GM12878 (cell line): Measurements from ENCODE around the gene LCA5. TPM values are rescaled to one million over a fixed set of nuclear protein-coding genes. Genes with fewer than 3 reads are reported as not detected.

Experiments used
- ATAC-seq: fragments of 200-7000 bp; cut with Tn5 transposase; 3 replicates; pipeline ENCODE4 v1.9.1; 2020; ENCODE audit warnings: mild to moderate bottlenecking, moderate library complexity
- BruUV-seq: library from RNA; stranded (reverse); fragments of 400-500 nt; replicated peaks from 2 replicates; lab custom pipeline; 2021; lab: Mats Ljungman, UMichigan
- CTCF ChIA-PET: fragments of 300-600 bp; sonication (Branson Sonifier 250); formaldehyde crosslinking; extraction: SDS; loops from one replicate; lab custom pipeline; 2021; ENCODE audit warnings: inconsistent platforms; lab: Yijun Ruan, JAX
- POLR2A ChIA-PET: fragments of 350-600 bp; formaldehyde crosslinking; extraction: SDS; loops from one replicate; lab custom pipeline; 2021; ENCODE audit warnings: inconsistent platforms; lab: Charles Lee
- RAD21 ChIA-PET: fragments of 300-600 bp; sonication (Branson Sonifier 250); formaldehyde crosslinking; loops from one replicate; lab custom pipeline; 2023; ENCODE audit warnings: antibody characterized with exemption; ENCODE audit not compliant: unreplicated experiment; lab: Charles Lee
- SMC1A ChIA-PET: fragments of 300-600 bp; sonication (Branson Sonifier 250); formaldehyde crosslinking; loops from one replicate; lab custom pipeline; 2023; ENCODE audit not compliant: unreplicated experiment, uncharacterized antibody; lab: Charles Lee
- DNase-seq: peaks from one replicate; pipeline ENCODE4 v3.0.0-alpha.2; 2011; ENCODE audit warnings: low read depth, low spot score
- FAIRE-seq: peaks from 3 replicates; lab custom pipeline; 2011; peaks lifted over from hg19 to GRCh38; lab: Jason Lieb, UNC
- H2AFZ ChIP-seq: 2 replicates; pipeline ENCODE4 v1.6.0; 2011; ENCODE audit warnings: low read depth, low read length, control low read depth; ENCODE audit not compliant: control insufficient read depth
- H3K27ac ChIP-seq: 2 replicates; pipeline ENCODE4 v1.5.1; 2011; ENCODE audit warnings: control low read depth; ENCODE audit not compliant: control insufficient read depth, insufficient read depth
- H3K27me3 ChIP-seq, 2 experiments: replicated peaks in 1 of 2; 2 replicates each; pipeline versions ENCODE4 v1.6.0 to v1.6.1; 2011; ENCODE audit warnings: low read length in 1 of 2; ENCODE audit not compliant: control insufficient read depth in 2 of 2, insufficient read depth in 2 of 2
- H3K36me3 ChIP-seq, 2 experiments: 2 replicates each; pipeline ENCODE4 v1.5.1; 2011; ENCODE audit warnings: low read length in 1 of 2; ENCODE audit not compliant: control insufficient read depth in 2 of 2, insufficient read depth in 2 of 2
- H3K4me1 ChIP-seq: 2 replicates; pipeline ENCODE4 v1.6.1; 2011; ENCODE audit warnings: mild to moderate bottlenecking, low read length, moderate library complexity, mixed read lengths; ENCODE audit not compliant: control insufficient read depth, insufficient read depth
- H3K4me2 ChIP-seq: 2 replicates; pipeline ENCODE4 v1.6.0; 2011; ENCODE audit warnings: control low read depth; ENCODE audit not compliant: control insufficient read depth, insufficient read depth
- H3K4me3 ChIP-seq: fragments of 200-600 bp; sonication (generic); 2 replicates; pipeline ENCODE4 v1.5.1; 2016
- H3K79me2 ChIP-seq: 2 replicates; pipeline ENCODE4 v1.6.0; 2011; ENCODE audit warnings: low read length; ENCODE audit not compliant: control insufficient read depth, insufficient read depth
- H3K9ac ChIP-seq: 2 replicates; pipeline ENCODE4 v1.8.0; 2011; ENCODE audit warnings: low read length, control low read depth, mixed read lengths; ENCODE audit not compliant: control insufficient read depth, insufficient read depth
- H3K9me3 ChIP-seq: replicated peaks from 3 replicates; pipeline ENCODE4 v1.5.1; 2011; ENCODE audit warnings: mild to moderate bottlenecking, low read length; ENCODE audit not compliant: control insufficient read depth, insufficient read depth
- H4K20me1 ChIP-seq: 2 replicates; pipeline ENCODE4 v1.6.0; 2011; ENCODE audit not compliant: control insufficient read depth, insufficient read depth
- NBN ChIP-seq: fragments of 450-650 bp; IDR thresholded peaks from 2 replicates; pipeline ENCODE4 v1.6.1; 2016
- PAX8 ChIP-seq: fragments of 450-650 bp; IDR thresholded peaks from 2 replicates; pipeline ENCODE4 v1.6.1; 2017; ENCODE audit warnings: mild to moderate bottlenecking, moderate library complexity
- SIX5 ChIP-seq: IDR thresholded peaks from 2 replicates; pipeline ENCODE4 v1.6.1; 2011; ENCODE audit warnings: mild to moderate bottlenecking, low read depth, low read length, moderate library complexity; ENCODE audit not compliant: severe bottlenecking
- TCF12 ChIP-seq: IDR thresholded peaks from 2 replicates; pipeline ENCODE4 v1.6.1; 2011; ENCODE audit warnings: low read depth, mild to moderate bottlenecking, low read length
- TCF7 ChIP-seq: IDR thresholded peaks from 2 replicates; pipeline ENCODE4 v1.6.1; 2014; ENCODE audit warnings: antibody characterized with exemption, borderline replicate concordance
- ZNF24 ChIP-seq: fragments of 450-650 bp; IDR thresholded peaks from 2 replicates; pipeline ENCODE4 v1.6.1; 2017; ENCODE audit warnings: antibody characterized with exemption, mild to moderate bottlenecking
- WGBS: methylation state at CpG from one replicate; pipeline ENCODE4 v1.1.6; 2016; ENCODE audit warnings: low lambda C conversion rate; ENCODE audit not compliant: insufficient replicate concordance, insufficient coverage; ENCODE audit errors: missing lambda C conversion rate; 5-methylcytosine and 5-hydroxymethylcytosine counted together
- in situ Hi-C: fragments of 300-500 bp; cut with MboI; formaldehyde crosslinking; loops from 9 replicates; pipeline ENCODE4 v1.14.3; 2018; ENCODE audit warnings: mixed read lengths
- intact Hi-C: fragments of 100-400 bp; cut with micrococcal nuclease; formaldehyde crosslinking; loops from one replicate; pipeline ENCODE4 v1.14.2; 2022; ENCODE audit not compliant: unreplicated experiment
- polyA plus RNA-seq, 11 experiments: library from polyadenylated mRNA; depleted of rRNA in 4 of 11; unstranded in 6 of 11; stranded (reverse) in 5 of 11; fragments of >200 nt; fragmentation: Nextera tagmentation in 4 of 11; fragmentation: Illumina TruSeq in 1 of 11; extraction: Ambion mirVana in 4 of 11; extraction: Trizol in 1 of 11; gene quantifications; 1 replicate in 1 of 11; 2 replicates in 10 of 11; pipeline versions ENCODE4 v1.2.1 to v1.2.3, GENCODE V29; 2011 to 2016; ENCODE audit warnings: inconsistent platforms in 2 of 11, missing spikeins in 2 of 11, low read depth in 1 of 11
- total RNA-seq, 4 experiments: library from RNA; depleted of rRNA in 3 of 4; stranded (reverse); fragments of >200 nt in 3 of 4; fragmentation: Illumina TruSeq in 1 of 4; extraction: Trizol in 1 of 4; gene quantifications; 2 replicates each; pipeline versions ENCODE4 v1.2.1 to v1.2.3, GENCODE V29; 2013 to 2021
- TF ChIP-seq, protein P1 (sequence below): fragments of 150-350 bp; IDR thresholded peaks from 2 replicates; pipeline ENCODE4 v1.6.1; 2016; ENCODE audit warnings: low read depth, low read length
- TF ChIP-seq, protein P2 (sequence below): IDR thresholded peaks from 2 replicates; pipeline ENCODE4 v1.6.1; 2012; ENCODE audit warnings: low read length, inconsistent platforms

The LCA5 gene
- total and polyA plus RNA-seq, 10 of the 15 experiments (the other 5 are each of a cell fraction or from before 2014, with no cell fraction given) = 0.13 to 0.45 (median 0.27) TPM

GRCh38 chr6:79525272-79526100, 11.7 kb downstream of the LCA5 start:
- H3K36me3 ChIP-seq = no peaks in the 10 kb centered on the region
- RAD21 ChIA-PET = no interaction called here
- no peak for DNase-seq
- no peak for TF ChIP-seq NBN
- TF ChIP-seq PAX8 = no peak
- TF ChIP-seq, protein P1, sequence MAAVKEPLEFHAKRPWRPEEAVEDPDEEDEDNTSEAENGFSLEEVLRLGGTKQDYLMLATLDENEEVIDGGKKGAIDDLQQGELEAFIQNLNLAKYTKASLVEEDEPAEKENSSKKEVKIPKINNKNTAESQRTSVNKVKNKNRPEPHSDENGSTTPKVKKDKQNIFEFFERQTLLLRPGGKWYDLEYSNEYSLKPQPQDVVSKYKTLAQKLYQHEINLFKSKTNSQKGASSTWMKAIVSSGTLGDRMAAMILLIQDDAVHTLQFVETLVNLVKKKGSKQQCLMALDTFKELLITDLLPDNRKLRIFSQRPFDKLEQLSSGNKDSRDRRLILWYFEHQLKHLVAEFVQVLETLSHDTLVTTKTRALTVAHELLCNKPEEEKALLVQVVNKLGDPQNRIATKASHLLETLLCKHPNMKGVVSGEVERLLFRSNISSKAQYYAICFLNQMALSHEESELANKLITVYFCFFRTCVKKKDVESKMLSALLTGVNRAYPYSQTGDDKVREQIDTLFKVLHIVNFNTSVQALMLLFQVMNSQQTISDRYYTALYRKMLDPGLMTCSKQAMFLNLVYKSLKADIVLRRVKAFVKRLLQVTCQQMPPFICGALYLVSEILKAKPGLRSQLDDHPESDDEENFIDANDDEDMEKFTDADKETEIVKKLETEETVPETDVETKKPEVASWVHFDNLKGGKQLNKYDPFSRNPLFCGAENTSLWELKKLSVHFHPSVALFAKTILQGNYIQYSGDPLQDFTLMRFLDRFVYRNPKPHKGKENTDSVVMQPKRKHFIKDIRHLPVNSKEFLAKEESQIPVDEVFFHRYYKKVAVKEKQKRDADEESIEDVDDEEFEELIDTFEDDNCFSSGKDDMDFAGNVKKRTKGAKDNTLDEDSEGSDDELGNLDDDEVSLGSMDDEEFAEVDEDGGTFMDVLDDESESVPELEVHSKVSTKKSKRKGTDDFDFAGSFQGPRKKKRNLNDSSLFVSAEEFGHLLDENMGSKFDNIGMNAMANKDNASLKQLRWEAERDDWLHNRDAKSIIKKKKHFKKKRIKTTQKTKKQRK = no peak
- TF ChIP-seq ZNF24 = no peak
- TF ChIP-seq TCF7 = no peak
- TF ChIP-seq, protein P2, sequence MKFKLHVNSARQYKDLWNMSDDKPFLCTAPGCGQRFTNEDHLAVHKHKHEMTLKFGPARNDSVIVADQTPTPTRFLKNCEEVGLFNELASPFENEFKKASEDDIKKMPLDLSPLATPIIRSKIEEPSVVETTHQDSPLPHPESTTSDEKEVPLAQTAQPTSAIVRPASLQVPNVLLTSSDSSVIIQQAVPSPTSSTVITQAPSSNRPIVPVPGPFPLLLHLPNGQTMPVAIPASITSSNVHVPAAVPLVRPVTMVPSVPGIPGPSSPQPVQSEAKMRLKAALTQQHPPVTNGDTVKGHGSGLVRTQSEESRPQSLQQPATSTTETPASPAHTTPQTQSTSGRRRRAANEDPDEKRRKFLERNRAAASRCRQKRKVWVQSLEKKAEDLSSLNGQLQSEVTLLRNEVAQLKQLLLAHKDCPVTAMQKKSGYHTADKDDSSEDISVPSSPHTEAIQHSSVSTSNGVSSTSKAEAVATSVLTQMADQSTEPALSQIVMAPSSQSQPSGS = no peak
- TF ChIP-seq TCF12 = no peak
- no peak for TF ChIP-seq SIX5
- POLR2A ChIA-PET = no interaction called here
- intact Hi-C loops = no loop called here
- no peaks in the 10 kb centered on the region for H3K27me3 ChIP-seq
- in situ Hi-C loops = no loop called here
- WGBS = 71% methylated on average over 12 of the region's 12 CpGs
- no peak for ATAC-seq
- FAIRE-seq = no peak
- H3K4me2 ChIP-seq = no peak overlapping the region
- CTCF ChIA-PET = no interaction called here
- no peak overlapping the region for H3K27ac ChIP-seq
- BruUV-seq = no TSS peak
- H3K4me3 ChIP-seq = no peak overlapping the region
- H3K9me3 ChIP-seq = no peaks in the 10 kb centered on the region
- no peaks in the 10 kb centered on the region for H4K20me1 ChIP-seq
- H2AFZ ChIP-seq = no peak overlapping the region
- H3K4me1 ChIP-seq = no peaks in the 10 kb centered on the region
- H3K9ac ChIP-seq = no peak overlapping the region
- no peaks in the 10 kb centered on the region for H3K79me2 ChIP-seq
- SMC1A ChIA-PET = no interaction called here
